MM.1S (cell line): Measurements from ENCODE around the gene ZBTB34.

ENCODE experiments used
- DNase-seq: peaks from one replicate; pipeline ENCODE4 v3.0.0-alpha.2; 2015
- H2AFZ ChIP-seq: fragments of 300-600 bp; sonication (generic); 2 replicates; pipeline ENCODE4 v1.6.0; 2016; ENCODE audit warnings: antibody characterized with exemption, low read length
- H3F3A ChIP-seq: fragments of 300-600 bp; sonication (generic); 2 replicates; pipeline ENCODE4 v1.6.1; 2016; ENCODE audit warnings: mild to moderate bottlenecking, antibody characterized with exemption, low read length, moderate library complexity, mixed read lengths; ENCODE audit not compliant: insufficient read depth
- H3K27ac ChIP-seq: fragments of 300-600 bp; sonication (generic); 2 replicates; pipeline ENCODE4 v1.5.1; 2016; ENCODE audit warnings: mild to moderate bottlenecking, low read length
- H3K27me3 ChIP-seq: fragments of 300-600 bp; sonication (generic); replicated peaks from 2 replicates; pipeline ENCODE4 v1.6.0; 2016; ENCODE audit warnings: low read length; ENCODE audit not compliant: insufficient read depth
- H3K36me3 ChIP-seq: fragments of 300-600 bp; sonication (generic); replicated peaks from 2 replicates; pipeline ENCODE4 v1.6.1; 2016; ENCODE audit warnings: mild to moderate bottlenecking, low read length, mixed read lengths; ENCODE audit not compliant: insufficient read depth
- H3K4me1 ChIP-seq: fragments of 300-600 bp; sonication (generic); 2 replicates; pipeline ENCODE4 v1.6.1; 2016; ENCODE audit warnings: low read length, mixed read lengths
- H3K4me2 ChIP-seq: fragments of 300-600 bp; sonication (generic); 2 replicates; pipeline ENCODE4 v1.6.0; 2016; ENCODE audit warnings: low read depth, low read length
- H3K4me3 ChIP-seq: fragments of 300-600 bp; sonication (generic); 2 replicates; pipeline ENCODE4 v1.5.1; 2016; ENCODE audit warnings: low read length, mixed read lengths
- H3K79me2 ChIP-seq: fragments of 300-600 bp; sonication (generic); 2 replicates; pipeline ENCODE4 v1.6.1; 2016; ENCODE audit warnings: mixed run types, low read length, mixed read lengths
- H3K9ac ChIP-seq: fragments of 300-600 bp; sonication (generic); 2 replicates; pipeline ENCODE4 v1.6.1; 2016; ENCODE audit warnings: low read length, mixed read lengths
- H3K9me2 ChIP-seq: fragments of 300-600 bp; sonication (generic); replicated peaks from 2 replicates; pipeline ENCODE4 v1.6.1; 2016; ENCODE audit warnings: mild to moderate bottlenecking, low read length, mixed read lengths; ENCODE audit not compliant: insufficient read depth
- H3K9me3 ChIP-seq: fragments of 300-600 bp; sonication (generic); replicated peaks from 2 replicates; pipeline ENCODE4 v1.6.1; 2016; ENCODE audit warnings: mild to moderate bottlenecking, low read length, mixed read lengths; ENCODE audit not compliant: insufficient read depth
- H4K20me1 ChIP-seq: fragments of 300-600 bp; sonication (generic); 2 replicates; pipeline ENCODE4 v1.6.1; 2016; ENCODE audit warnings: mild to moderate bottlenecking, low read length, moderate library complexity, mixed read lengths; ENCODE audit not compliant: insufficient read depth
- EZH2 ChIP-seq: fragments of 300-600 bp; sonication (generic); optimal IDR thresholded peaks from 2 replicates; pipeline ENCODE3; 2017; ENCODE audit warnings: low read depth, mild to moderate bottlenecking, antibody characterized with exemption, low read length, mixed read lengths
- EZH2phosphoT487 ChIP-seq: fragments of 300-600 bp; sonication (generic); IDR thresholded peaks from 2 replicates; pipeline ENCODE4 v1.6.1; 2018; ENCODE audit warnings: antibody characterized with exemption, low read length
- TF ChIP-seq, protein P1 (sequence below): fragments of 300-600 bp; sonication (generic); IDR thresholded peaks from 2 replicates; pipeline ENCODE4 v1.5.1; 2016; ENCODE audit warnings: antibody characterized with exemption, low read length, mixed read lengths

Gene ZBTB34

DNA sequence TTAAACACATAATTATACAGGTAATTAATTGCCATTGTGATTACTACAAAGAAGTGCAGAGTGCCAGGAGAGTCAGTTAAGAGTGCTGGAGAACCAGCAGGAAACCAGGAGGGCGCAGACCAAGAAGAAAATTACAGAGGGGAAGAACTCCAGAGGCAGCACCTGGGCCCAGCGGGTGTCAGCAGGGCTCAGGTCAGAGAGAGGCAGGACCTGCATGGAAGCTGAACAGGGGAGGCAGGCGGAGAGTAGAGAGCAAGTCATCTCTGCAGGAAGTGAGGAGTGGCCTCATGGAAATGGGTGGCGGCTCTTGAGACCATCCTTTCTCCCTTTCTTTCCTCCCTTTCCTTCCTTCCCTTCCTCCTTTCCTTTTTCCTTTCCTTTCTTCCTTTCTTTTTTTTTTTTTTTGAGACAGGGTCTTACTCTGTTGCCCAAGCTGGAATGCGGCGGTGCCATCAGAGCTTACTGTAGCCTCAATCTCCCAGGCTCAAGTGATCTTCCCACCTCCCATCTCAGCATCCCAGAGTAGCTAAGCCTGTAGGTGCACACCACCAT, 4.0 kb upstream of the ZBTB34 start:
- no peaks in the 10 kb centered on the region; the same call in 1 of the 2 replicates for H3F3A ChIP-seq
- no peaks in the 10 kb centered on the region for H3K36me3 ChIP-seq
- no peak overlapping the region for H3K27ac ChIP-seq
- 0 out of 2 replicates have a peak, but pooled peaks cover 4% of the 10 kb centered on the region for H3K27me3 ChIP-seq
- H3K4me1 ChIP-seq = peaks cover 7% of the 10 kb centered on the region; the same call in 1 of the 2 replicates
- TF ChIP-seq, protein P1, sequence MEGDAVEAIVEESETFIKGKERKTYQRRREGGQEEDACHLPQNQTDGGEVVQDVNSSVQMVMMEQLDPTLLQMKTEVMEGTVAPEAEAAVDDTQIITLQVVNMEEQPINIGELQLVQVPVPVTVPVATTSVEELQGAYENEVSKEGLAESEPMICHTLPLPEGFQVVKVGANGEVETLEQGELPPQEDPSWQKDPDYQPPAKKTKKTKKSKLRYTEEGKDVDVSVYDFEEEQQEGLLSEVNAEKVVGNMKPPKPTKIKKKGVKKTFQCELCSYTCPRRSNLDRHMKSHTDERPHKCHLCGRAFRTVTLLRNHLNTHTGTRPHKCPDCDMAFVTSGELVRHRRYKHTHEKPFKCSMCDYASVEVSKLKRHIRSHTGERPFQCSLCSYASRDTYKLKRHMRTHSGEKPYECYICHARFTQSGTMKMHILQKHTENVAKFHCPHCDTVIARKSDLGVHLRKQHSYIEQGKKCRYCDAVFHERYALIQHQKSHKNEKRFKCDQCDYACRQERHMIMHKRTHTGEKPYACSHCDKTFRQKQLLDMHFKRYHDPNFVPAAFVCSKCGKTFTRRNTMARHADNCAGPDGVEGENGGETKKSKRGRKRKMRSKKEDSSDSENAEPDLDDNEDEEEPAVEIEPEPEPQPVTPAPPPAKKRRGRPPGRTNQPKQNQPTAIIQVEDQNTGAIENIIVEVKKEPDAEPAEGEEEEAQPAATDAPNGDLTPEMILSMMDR = no peak
- TF ChIP-seq EZH2phosphoT487 (no peak), EZH2 (no peak)
- no peaks in the 10 kb centered on the region for H4K20me1 ChIP-seq
- H3K4me2 ChIP-seq = no peak overlapping the region
- no peak overlapping the region for H3K9ac ChIP-seq
- no peaks in the 10 kb centered on the region for H3K9me2 ChIP-seq
- no peak overlapping the region for H2AFZ ChIP-seq
- no peak overlapping the region for H3K4me3 ChIP-seq
- peaks cover 6% of the 10 kb centered on the region for H3K79me2 ChIP-seq
- DNase-seq = no peak
- H3K9me3 ChIP-seq = no peaks in the 10 kb centered on the region

DNA sequence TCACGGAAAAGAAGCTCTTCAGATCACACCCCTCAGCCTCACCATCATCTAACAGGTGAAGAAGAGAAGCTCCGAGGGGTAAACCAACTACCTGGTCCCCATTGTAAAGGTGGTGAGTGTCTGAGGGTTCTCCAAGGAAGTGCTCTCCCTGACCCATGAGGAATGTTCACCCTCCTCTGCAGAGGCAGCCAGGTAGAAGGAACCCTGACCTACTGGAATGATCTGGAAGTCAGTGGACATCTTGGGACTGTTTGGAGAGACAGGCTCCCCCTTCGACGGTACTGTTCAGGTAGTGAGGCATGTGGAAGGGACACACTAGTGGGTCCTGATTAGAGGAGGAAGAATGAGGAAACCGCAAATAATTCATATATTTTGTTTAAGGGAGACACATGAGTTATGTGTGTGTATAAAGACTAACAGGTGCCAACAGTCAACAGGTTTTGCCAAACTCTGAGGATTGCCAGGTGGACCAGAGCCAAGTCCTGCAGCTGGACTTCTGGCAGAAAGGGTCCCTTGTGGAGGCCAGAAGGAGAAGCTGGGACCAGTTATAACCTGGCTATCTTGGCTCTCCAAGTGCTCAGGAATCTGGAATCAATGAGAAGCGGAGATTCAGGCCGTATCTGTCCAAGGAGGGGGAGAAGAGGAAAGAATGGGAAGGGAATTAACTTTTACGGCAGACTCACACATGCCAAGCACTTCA, 3.0 kb upstream of the ZBTB34 start:
- peaks cover 16% of the 10 kb centered on the region for H3K79me2 ChIP-seq
- no peaks in the 10 kb centered on the region for H3K9me2 ChIP-seq
- no peak overlapping the region for H3K4me3 ChIP-seq
- peaks cover 14% of the 10 kb centered on the region for H3K4me1 ChIP-seq
- no peaks in the 10 kb centered on the region for H3K36me3 ChIP-seq
- no peaks in the 10 kb centered on the region for H3K27me3 ChIP-seq
- no peak overlapping the region for H3K4me2 ChIP-seq
- no peaks in the 10 kb centered on the region for H4K20me1 ChIP-seq
- no peaks in the 10 kb centered on the region for H3K9me3 ChIP-seq
- no peak overlapping the region for H3K27ac ChIP-seq
- H2AFZ ChIP-seq = no peak overlapping the region
- H3K9ac ChIP-seq = no peak overlapping the region
- no peaks in the 10 kb centered on the region; the same call in 1 of the 2 replicates for H3F3A ChIP-seq
- DNase-seq = no peak
- TF ChIP-seq EZH2 (no peak), EZH2phosphoT487 (no peak)
- TF ChIP-seq, protein P1 = no peak

DNA sequence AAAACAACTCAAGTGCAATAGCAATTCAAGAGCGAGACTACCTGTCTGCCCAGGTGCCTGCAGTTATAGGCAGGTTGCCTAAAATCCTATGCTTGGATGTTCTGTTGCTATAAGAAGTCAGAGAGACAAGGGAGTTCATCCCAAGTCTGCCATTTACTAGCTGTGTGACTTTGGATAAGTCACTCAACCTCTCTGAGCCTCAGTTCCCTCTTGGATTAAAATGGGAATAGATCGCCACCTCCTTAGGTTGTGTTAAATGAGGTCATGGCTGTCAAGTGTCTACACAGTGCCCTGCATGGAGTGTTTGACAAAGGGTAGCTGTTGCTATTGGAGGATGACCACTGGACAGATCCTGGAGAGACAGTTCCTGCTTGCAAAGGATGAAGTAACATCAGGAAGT, 1.3 kb upstream of the ZBTB34 start:
- no peak for DNase-seq
- H3K9me3 ChIP-seq = no peaks in the 10 kb centered on the region
- peaks cover 14% of the 10 kb centered on the region for H3K4me1 ChIP-seq
- no peak overlapping the region for H3K27ac ChIP-seq
- H3K36me3 ChIP-seq = no peaks in the 10 kb centered on the region
- TF ChIP-seq, protein P1 = no peak
- TF ChIP-seq EZH2phosphoT487 (no peak), EZH2 (no peak)
- H2AFZ ChIP-seq = no peak overlapping the region; the same call in 1 of the 2 replicates
- H3K9me2 ChIP-seq = no peaks in the 10 kb centered on the region
- no peaks in the 10 kb centered on the region for H4K20me1 ChIP-seq
- no peaks in the 10 kb centered on the region; the same call in 1 of the 2 replicates for H3F3A ChIP-seq
- no peak overlapping the region for H3K4me2 ChIP-seq
- H3K27me3 ChIP-seq = no peaks in the 10 kb centered on the region
- no peak overlapping the region for H3K9ac ChIP-seq
- no peak overlapping the region for H3K4me3 ChIP-seq
- H3K79me2 ChIP-seq = peaks cover 29% of the 10 kb centered on the region
